Midbrain (tissue), 1 donor: ENCODE measurements around the gene TRIM49D2.
"Not testable (repeated sequence)": the region's sequence is repeated elsewhere in the genome, so short reads cannot be mapped to it uniquely, and the experiment has no call there.

Experiments used
- DNase-seq: peaks from one replicate; lab custom pipeline; 2025; lab: John Stamatoyannopoulos, UW

TRIM49D2 gene, protein sequence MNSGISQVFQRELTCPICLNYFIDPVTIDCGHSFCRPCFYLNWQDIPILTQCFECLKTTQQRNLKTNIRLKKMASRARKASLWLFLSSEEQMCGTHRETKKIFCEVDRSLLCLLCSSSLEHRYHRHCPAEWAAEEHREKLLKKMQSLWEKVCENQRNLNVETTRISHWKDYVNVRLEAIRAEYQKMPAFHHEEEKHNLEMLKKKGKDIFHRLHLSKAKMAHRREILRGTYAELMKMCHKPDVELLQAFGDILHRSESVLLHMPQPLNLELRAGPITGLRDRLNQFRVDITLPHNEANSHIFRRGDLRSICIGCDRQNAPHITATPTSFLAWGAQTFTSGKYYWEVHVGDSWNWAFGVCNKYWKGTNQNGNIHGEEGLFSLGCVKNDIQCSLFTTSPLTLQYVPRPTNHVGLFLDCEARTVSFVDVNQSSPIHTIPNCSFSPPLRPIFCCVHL

DNA sequence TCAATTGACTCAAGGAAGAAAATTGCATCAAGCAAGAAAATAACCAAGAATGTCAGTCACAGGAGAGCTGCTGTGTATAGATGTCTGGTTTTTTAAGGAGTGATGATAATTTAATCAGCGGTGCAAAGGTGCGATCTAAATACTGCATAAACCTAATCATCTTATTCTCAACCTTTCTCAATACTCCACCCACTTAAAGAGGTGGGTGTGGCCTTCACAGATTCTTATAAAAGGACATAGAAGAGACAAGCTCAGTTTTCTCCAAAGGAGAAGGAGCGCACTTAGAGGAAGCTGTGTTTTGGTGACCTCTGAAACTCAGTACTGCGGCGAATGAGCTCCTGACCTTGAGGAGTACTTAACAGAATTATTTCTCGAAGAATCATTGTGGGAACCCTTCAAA lies at the start of gene TRIM49D2:
Gene TRIM49D2, plus strand, starts transcription at position 301 of the 400 bp plus-strand sequence. CDS start 2,698 bp downstream, outside the sequence.
- DNase-seq: not testable (repeated sequence)

DNA sequence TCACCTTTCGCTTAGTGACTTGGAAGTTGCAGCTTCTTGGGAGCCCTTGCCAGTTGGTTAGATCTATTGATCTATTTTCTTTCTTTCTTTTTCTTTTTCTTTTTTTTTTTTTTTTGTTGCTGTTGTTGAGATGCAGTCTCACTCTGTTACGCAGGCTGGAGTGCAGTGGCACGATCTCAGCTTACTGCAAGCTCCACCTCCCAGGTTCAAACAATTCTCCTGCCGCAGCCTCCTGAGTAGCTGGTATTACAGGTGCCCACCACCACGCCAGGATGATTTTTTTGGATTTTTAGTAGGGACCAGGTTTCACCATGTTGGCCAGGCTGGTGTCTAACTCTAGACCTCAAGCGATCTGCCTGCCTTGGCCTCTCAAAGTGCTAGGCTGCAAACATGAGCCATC lies 46.4 kb upstream of the TRIM49D2 start:
- DNase-seq: not testable (repeated sequence)

DNA sequence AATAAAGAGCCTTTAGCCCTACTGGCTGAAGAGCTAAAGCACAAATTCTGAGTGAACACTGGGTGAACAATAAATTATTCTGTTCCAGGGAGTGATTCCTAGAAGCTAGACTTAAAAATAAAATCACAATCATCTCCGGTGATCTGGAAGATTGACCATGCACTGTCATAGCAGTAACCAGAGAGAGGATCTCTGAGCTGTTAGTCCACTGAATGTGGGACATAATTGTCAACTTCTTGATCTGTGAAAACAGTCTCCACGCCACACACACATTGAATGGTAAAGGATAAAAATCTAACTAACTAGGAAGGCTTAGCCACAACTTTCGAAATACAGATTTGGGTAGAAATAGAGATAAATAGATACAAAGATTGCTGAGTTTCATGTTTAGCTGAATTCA lies 30.6 kb upstream of the TRIM49D2 start:
- not testable (repeated sequence) for DNase-seq

DNA sequence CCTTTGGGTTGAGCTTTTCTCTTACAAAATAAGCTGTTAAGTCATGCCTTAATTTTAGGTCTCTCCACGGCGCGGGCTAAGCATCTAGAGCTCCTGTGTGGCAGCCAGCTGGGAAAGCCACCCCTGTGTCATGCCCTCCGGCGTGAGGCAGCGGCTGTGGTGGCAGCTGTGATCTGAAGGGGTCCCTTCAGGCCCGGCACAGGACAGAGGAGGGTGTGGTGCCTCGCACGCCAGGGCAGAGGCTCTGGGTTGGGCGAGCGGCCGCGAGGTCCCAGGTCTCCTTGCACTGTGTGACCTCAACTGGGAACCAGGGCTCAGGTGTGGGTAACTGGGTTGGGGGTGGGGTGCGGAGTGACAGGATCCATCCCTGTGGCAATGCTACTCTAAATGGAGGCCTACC lies 23.1 kb upstream of the TRIM49D2 start:
- not testable (repeated sequence) for DNase-seq

DNA sequence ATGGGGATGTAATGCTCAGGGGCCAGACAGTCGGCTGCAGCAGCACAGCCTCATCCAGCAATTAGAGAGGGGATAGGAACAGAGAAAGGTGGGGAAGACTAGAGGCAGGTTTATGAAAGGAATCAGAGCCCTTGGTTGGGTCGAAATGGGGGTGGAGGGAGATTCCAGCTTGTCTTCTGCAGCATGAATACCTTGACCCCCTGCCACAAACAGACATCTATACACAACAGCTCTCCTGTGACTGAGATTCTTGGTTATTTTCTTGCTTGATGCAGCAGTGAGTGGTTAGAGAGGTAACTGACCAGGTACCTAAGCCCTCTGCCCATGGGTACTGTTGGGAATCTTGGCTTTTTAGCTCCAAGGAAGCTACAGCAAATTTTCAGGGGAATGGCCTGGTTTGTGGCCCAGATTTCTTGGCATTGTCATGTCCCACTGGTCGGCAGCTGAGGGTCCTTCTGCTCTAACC lies 1.6 kb upstream of the TRIM49D2 start, which contains the start of gene TRIM49D1:
Gene TRIM49D1, minus strand, starts transcription at position 51 of the 466 bp plus-strand sequence. CDS start 4,535 bp downstream, outside the sequence.
- DNase-seq: no peak

DNA sequence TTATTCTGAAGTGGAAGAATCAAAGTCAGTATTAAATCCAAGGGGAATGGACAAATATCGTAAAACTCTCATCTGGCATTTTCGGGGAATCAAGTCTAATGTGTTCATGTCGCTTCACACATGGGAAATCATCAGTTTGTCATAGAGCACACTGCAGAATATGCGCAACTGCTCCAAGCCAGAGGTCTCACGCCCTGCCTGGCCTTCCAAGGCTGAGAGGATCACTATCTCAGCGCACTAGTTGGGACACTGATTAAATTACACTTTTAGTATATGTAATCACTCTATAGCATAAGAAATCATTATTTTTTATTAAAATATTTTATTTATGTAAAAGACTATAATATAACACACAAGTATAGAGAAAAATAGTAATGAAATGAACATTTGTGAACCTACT lies 37.0 kb downstream of the TRIM49D2 start:
- not testable (repeated sequence) for DNase-seq

DNA sequence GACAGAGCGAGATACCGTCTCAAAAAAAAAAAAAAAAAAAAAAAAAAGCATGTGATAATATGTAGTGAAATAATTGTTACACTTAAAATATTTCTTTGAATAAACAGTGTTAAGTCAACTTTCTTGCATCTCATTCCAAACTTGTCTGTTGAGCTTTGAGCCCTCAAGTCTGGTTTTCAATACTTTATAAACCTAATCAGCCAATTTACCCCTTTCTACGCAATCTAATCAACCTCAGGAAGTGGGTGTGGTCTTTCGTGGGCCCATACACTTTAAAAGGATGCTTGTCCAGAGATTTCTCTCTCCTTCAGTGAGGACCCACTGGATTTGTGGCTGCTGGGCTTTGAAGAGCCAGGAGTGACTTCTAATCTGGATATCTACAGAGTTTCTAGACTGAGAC lies 41.9 kb downstream of the TRIM49D2 start, which contains the start of gene TRIM64:
Gene TRIM64, plus strand, starts transcription at position 301 of the 400 bp plus-strand sequence. CDS start 2,467 bp downstream, outside the sequence.
- DNase-seq: not testable (repeated sequence)
